GM19239 (cell line): ENCODE results near the gene TIMM23.
"Not testable (repeated sequence)": the region's sequence is repeated elsewhere in the genome, so short reads cannot be mapped to it uniquely, and the experiment has no call there.

Experiments used
- DNase-seq: peaks from one replicate; pipeline ENCODE4 v3.0.0; 2011; ENCODE audit warnings: low spot score; ENCODE audit not compliant: insufficient read length
- FAIRE-seq: peaks from 2 replicates; lab custom pipeline; 2011; peaks lifted over from hg19 to GRCh38; lab: Jason Lieb, UNC

The TIMM23 gene

DNA sequence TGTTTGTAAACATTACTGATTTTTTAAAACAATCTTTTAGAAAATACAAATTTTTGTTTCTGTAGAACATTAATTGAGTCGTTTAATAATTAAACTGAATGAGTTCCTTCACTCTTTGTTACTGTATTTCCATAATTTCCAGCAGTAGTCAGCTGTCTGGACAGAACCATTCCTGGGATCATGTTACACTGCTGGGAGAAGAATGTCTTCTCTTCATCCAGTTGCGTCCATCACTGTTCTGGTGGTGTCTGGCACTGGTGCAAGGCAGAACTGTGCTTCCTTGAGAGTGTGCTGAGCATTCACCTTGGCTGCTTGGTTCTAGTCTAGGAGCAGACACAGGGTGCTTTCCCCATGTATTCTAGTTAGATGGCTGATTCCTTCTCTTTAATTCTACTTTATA is 12.2 kb downstream of the TIMM23 start:
- not testable (repeated sequence) for DNase-seq, FAIRE-seq

DNA sequence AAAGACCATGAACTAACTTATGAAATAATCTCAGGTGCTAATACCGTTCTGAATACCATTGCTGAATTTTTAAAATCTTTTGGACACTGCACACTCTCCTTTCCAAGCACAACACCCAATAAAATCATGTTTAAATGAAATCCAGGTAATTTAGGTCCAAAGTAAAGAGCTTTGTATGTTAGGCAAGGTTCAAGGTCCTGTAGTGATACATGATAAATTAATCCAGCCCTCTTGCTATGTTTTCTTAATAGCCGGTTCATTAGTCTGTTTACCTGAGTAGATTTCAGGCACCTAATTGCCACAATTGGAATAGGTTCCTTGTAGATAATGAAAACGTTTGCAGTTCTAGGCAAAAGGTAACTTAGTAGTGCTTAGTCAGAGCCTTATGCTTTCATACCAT is 13.3 kb downstream of the TIMM23 start:
- not testable (repeated sequence) for DNase-seq, FAIRE-seq

DNA sequence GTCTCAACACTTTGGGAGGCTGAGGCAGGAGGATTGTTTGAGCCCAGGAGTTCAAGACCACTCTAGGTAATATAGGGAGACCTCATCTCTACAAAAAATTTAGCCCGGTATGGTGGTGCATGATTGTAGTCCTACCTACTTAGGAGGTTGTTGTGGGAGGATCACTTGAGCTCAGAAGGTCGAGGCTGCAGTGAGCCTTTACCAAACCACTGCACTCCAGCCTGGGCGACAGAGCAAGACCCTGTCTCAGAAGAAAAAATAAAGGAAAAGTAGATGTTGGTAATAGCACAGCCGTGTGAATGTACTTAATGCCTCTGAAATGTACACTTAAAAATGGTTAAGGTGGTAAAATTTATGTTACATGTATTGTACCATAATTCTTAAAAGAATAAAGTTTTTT is 25.3 kb downstream of the TIMM23 start:
- FAIRE-seq, result no peak

DNA sequence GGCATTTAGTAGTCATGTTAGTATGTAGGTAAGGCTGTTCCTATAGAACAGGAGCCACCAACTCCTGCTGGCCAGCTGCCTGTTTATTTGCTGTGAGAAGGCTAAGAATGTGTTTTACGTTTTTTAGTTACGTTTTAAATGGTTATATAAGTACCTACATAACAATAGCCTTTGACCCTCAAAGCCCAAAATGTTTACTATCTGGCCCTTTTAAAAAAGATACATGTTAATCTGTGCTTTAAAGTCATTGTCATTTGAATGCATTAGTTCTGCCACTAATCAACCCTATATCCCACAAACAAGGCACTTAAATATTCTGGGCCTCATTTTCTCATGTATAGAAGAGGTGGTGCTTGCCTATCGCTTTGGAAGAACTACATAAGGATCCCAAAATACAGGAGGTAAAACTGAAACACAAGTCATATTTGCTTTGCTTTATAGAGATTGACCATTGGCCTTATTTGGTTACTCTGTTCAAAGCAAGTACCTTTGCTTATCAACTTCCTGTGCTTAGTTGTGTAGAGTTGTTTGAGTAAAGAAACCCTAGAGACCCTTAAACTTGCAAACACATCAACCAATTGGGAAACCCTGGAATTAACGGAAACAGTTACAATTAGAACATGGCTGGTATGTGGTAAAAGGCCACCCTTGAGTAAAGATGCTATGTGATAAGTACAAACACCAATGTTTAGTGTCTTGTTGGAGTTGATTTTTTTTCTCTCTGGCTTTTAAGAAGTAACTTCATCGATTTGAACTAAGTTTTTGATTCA is 25.9 kb downstream of the TIMM23 start:
- DNase-seq (no peak), FAIRE-seq (no peak)

More for the DNA sequence above, 25.3 kb downstream of the TIMM23 start:
- DNase-seq, result no peak

DNA sequence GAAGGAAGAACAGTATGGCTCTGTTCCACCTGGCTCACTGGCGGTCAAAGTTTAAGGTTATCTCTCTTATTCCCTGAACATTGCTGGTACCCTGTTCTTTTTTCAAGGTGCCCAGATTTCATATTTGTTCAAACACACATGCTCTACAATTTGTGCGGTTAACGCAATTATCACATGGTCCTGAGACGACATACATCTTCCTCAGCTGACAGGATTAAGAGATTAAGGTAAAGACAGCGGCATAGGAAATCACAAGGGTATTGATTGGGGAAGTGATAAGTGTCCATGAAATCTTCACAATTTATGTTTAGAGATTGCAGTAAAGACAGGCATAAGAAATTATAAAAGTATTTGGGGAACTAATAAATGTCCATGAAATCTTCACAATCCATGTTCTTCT is 27.7 kb downstream of the TIMM23 start:
- not testable (repeated sequence) for FAIRE-seq, DNase-seq

DNA sequence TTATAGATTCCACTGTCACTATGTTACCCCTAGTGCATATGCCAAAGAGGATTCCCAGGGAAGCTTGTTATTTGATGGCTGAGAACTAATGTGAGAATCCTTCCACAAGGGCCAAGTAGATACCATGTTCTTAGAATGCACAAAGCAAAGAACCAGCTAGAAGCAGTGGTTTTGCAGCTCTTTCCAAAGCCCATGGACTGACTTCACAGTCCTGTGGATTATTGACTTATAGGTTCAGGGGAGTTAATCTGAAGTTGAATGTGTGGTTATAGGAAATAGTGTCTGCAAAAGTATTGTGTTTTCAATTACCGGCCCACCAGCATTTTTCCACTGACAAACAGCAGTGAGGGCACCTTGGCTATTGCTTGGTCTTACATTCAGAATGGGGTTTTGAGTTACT is 28.2 kb downstream of the TIMM23 start:
- DNase-seq (no peak), FAIRE-seq (no peak)

DNA sequence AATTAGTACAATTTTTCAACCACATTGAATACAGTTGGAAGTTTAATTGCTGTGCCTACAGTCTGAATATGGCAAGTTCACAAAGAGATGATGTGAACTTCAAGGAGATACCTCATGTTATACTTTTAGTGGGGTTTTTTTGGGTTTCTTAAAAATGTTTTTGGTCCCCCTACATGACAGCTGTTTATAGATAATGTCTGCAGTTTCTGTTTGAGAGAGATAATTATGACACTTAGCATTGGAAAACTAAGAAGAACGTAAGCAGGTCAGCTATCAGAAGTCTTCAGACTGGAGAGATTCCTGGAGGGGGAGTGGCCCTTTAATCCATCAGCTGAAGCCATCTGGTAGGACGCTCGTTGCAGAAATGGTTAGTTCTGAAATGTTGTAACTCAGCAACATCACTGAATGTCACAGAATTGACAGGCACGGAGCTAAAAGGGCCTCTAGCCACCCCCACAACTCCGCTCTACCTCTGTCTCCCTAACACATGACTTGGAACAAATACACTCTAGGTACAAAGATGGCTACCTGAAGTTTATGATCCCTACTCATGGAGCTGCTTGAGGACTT is 29.0 kb downstream of the TIMM23 start:
- FAIRE-seq (no peak), DNase-seq (no peak)

DNA sequence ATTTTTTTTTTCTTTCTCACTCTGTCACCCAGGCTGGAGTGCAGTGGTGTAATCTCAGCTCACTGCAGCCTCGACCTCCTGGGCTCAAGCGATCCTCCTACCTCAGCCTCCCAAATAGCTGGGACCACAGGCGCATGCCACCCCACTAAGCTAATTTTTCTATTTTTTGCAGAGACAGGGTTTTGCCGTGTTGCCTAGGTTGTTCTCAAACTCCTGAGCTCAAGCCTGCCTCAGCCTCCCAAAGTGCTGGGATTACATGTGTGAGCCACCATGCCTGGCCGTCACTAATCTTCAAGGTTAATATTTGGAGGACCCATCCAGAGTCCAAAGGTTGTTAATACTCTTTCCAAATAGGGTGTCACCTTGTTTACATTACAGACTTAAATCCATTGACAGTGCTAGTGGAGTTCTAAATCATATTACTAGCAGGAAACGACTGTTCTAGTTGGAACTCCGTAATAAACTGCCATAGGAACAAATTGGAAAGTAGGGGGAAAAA is 29.9 kb downstream of the TIMM23 start:
- DNase-seq, FAIRE-seq: not testable (repeated sequence)

DNA sequence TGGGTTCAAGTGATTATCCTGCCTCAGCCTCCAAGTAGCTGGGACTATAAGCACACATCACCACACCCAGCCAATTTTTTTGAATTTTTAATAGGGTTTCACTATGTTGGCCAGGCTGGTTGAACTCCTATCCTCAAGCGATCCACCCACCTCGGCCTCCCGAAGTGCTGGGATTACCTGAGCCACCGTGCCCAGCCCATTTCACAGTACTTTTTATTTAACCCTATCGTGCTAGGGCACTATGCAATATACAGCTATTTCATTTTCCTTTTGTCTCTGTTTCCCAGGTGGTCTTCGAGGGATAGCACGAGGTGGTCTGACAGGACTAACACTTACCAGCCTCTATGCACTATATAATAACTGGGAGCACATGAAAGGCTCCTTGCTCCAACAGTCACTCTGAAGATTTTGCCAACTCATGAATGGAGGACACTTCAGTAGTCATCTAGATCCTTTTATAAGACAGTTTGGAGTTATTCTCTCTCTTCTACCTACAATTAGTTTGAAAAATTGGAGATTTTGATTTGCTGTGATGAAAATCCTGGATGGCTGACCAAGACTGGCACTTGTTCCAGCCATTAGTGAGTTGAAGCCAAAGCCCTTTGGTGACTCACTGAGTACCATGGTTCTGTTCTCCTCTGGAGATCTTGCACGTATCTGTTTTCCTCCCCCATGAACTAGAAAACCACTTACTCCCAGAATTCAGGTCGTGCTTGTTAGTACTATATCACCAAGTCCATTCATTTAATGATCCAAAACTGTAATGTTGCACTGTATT is 30.8 kb downstream of the TIMM23 start:
- DNase-seq (no peak), FAIRE-seq (no peak)

DNA sequence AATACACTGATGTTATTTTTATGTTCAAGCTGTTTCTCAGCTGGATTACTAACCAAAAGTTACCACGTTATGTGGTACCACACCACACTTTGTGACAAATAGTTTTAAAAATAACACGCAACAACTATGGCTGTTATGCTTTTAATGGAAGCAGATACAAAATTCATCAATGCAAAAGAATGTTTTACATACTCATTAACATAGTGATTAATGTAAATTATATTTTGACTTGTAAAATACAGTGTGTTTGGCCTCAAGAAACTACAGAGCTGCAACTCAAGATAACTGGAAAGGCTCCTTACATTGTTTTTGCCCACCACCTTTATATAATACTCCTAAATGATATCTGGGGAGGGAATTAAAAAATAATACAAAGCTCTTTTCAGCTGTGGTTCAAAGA is 32.7 kb downstream of the TIMM23 start:
- FAIRE-seq (no peak), DNase-seq (no peak)

DNA sequence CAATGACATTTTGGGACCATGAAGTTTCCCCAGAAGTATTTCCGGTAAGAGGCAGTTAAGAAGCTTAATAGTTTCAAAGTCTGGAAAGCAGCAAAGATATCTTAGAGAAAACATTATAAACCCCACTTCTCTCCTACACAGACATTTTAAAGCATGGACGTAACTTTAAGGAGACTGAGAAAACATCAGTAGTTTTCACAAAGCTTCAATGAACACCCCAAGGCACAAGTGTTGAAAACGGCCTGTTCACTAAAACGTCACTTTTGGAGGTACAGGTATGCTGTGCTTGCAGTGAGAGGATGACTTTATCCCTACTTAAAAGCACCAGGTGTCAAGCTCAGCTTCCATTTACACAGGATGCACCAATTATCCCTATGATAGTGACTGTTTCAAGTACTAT is 33.1 kb downstream of the TIMM23 start:
- no peak for FAIRE-seq
- no peak for DNase-seq

DNA sequence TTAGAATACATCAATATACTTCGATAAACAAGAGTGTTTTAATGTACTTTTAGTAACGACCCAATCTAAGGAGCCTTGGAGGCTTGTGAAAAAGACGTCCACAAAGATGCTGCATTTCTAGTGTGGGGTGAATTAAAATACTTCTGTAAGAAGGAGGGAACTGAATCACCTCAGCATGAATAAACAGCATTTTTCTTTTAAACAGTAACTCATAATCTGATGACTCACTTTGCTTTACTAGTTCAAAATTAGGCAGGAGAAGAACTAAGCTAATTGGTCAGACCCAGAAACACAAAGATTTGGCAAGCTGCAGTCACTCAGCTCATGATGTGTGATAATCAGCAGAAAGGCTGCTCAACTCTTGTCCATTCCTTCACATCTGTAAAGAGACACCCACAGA is 33.9 kb downstream of the TIMM23 start:
- DNase-seq, result no peak
- no peak for FAIRE-seq

DNA sequence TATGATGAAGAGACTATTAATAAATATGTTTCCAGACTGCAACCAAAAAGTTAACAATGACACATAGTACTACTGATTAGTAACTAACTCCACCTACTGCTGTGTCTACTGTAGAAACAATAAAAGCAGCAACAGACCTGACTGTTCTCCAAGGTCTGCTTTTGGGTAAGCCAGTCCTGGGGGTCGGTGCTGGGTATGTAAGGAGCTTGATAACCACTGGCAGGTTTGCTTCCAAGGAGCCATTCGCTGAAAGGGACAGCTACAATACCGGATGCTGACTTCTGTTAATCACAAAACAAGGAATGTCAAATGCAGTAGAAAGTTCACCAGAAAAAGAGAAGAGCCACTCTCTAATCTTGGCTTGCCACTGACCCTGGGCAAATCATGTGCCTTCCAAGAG is 40.5 kb downstream of the TIMM23 start:
- DNase-seq, result no peak
- FAIRE-seq, result no peak

DNA sequence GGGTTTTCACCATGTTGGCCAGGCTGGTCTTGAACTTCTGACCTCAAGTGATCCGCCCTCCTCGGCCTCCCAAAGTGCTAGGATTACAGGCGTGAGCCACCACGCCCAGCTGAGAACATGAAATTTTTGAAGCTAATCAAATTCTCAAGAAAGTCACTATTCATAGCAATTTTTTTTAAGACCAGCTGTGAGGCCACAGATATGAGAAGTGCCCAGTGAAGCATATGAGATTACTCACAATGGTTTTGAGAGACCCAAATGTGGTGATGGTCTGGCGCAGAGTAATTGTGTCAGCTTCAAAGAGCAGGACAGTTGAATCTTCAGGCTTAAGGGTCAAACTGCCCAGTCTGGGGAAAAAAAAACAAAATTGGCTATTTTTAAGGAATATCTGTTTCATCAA is 41.9 kb downstream of the TIMM23 start:
- no peak for DNase-seq
- no peak for FAIRE-seq

DNA sequence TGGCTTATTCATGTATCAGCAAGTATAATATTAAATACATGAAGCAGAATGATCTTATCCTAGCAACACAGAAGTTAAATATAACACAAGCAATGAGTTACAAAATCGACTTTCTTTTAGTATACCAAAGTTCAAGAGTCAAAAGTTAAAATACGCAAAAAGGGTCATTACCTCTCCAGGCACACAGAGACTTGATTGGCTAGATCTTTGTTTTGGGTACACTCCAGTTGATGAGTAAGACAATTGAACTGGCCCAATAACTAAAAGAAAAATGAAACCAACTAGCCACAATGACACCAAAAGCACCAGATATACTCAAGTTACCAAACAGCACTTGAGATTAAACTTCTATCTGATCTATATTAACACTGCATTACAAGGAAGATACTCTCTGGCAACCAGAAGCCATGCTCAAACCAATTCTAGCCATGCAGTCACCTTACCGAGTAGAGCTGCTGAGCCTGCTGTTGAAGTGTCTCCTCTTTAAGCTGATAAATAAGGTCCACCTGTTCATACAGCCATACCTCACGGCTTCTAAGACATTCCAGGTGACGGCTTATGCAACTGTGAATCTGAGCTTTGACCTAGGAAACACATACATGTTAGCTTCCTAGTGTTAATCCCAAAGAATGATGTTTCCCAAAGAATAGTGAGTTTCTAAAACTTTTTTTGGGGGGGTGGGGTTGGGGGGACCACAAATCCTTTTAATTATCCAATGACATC is 42.6 kb downstream of the TIMM23 start:
- no peak for FAIRE-seq
- DNase-seq, result no peak

DNA sequence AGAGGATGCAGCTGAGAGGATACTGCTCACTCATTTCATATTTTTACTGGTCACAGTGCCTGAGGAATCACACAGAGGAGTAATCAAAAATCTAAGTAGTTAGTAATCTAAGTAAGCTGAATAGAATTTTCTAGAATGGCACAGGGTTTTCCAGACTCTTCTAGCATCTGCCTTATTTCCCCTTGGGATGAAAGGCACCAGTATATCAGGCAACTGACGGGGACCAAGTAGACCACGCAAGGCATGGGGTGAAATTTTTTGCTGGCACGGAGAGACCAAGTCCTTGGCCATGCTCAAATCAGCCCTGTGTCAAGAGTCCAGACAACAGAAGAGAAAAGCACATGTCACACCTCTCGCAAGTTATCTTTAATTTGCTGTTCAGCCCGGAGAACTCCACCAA is 43.9 kb downstream of the TIMM23 start:
- FAIRE-seq (no peak), DNase-seq (no peak)

DNA sequence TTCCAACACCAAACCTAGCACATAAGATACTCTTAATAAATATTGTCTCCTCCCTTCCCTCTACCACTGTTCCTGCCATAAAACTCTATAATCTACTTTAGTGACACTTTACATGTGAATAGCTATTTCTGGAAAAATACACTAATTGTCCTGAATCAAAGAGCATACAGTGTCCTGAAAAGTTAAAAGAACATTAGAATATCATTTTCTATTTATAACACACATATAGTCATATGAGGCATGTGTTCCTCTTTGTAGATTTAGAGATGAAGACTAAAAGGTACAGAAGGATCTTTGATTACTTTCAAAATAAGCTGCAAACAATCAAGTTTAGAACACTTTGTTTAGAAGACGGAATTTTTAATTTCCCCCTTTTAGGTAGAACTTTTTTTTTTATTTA is 44.5 kb downstream of the TIMM23 start:
- DNase-seq, result no peak
- no peak for FAIRE-seq

DNA sequence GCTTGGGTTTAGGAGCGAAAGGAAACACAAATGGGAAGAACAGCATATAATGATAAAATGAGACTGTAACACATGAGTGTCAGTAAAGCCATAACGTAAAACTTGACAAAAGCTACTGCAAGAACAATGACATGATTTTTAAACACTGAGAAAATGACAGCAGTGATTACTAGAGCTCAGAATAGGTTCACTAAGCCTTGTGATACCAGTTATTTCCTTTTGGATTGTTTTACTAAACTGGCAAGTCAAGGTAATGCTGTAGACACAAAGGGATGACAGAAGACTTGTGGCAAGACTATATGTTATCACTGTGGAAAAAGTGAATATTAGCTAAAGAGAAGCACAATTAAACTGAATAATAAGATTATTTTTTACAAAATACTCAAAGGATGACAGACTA is 45.4 kb downstream of the TIMM23 start:
- DNase-seq (no peak), FAIRE-seq (no peak)

DNA sequence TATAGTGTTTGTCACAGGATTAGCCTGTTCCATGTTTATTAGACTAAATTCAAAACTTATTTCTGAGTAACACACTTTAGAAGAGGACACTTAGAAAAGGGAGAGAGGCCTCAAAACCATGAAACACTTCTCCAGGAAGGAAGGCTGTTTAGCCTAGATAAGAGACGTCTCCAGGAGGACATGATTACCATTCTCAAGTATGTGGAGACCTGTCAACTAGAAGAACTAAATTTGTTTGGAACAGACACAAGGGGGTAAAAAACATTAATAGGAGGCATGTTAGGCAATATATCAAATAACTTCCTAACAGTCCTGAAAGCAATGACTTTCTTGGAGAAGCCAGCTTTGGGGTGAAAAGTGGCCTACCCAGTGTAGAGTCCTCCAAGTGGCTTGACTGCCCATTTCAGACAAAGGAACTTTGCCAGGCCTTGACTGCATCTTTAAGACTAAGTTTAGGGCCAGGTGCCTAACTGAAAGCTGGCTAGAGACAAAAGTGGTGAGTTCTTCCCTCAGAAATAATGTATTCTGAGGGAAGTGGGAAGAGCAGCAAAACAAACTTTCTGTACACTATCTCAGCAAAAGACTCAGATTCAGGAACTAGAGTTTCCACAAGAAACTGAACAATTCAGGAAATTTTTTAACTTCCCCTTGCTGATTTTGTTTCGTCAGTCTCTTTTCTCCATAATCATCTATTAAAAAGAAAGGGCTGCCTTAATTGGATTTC is 46.3 kb downstream of the TIMM23 start:
- no peak for FAIRE-seq
- no peak for DNase-seq

DNA sequence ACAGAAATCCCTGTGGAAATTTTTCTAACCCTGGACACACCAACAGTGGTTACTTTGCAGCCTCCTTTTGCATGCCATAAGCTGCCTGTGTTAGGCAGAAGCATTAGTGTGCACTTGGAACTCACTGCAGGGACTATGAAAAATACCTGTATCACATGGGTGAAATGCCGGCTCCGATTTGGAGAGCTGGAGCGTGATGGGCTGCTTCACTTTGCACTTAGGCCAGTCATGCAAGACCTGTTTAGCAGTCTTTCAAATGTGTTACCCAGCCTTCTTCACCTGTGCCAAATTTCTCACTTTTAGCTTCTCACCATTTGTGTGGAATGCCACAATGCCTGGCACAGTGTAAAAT is 46.9 kb downstream of the TIMM23 start:
- DNase-seq (no peak), FAIRE-seq (no peak)
